Cardiac fibroblast (primary cell): Measurements from ENCODE around the gene LMX1B.

Experiments
- DNase-seq, 2 donors: peaks; one replicate each; pipeline versions ENCODE4 v3.0.0 to v3.0.0-alpha.2; 2010; ENCODE audit warnings: low read depth in 2 of 2
- H3K4me3 ChIP-seq, 2 donors: replicated peaks in 1 of 2; 1 replicate in 1 of 2; 2 replicates in 1 of 2; pipeline ENCODE4 v1.5.1; 2011; ENCODE audit warnings: low read depth in 2 of 2, low read length in 2 of 2, mild to moderate bottlenecking in 2 of 2, moderate library complexity in 1 of 2
- TF ChIP-seq, protein P1 (sequence below): IDR thresholded peaks from one replicate; pipeline ENCODE4 v1.5.1; 2011; ENCODE audit warnings: low read depth, mild to moderate bottlenecking, low read length, inconsistent platforms

Gene LMX1B

DNA sequence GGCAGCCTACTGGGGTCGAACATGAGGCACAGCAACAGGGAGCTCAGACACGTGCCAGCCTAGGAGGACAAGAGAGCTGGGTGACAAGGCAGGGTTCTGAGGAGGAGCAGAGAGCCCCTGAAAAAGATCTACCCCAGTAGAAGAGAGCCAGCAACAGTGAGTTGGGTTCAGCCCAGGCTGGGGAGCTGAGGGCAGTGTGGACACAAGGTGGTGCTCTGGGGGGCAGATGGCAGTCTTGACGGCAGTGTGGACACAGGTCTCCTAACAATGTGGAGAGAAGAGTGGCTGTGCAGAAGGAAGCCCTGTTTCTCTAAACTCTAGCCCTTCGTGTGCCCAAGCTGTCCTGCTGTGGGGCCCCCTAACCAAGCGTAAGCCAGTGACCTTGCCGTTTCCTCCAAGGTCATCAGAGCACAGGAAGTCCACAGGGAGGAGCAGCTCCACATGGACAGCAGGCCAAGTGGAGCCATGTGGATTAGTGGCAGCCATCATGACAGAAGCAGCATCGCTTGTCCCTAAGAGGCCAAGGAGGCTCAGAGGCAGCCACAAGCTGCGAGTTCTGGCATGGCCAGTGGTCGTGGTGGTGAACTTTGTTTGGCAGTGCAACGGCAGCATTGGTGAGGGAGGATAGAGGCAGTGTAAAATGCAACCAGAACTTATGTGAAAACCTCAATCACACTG is 25.1 kb upstream of the LMX1B start:
- H3K4me3 ChIP-seq, result no peak overlapping the region
- no peak for DNase-seq
- TF ChIP-seq, protein P1, sequence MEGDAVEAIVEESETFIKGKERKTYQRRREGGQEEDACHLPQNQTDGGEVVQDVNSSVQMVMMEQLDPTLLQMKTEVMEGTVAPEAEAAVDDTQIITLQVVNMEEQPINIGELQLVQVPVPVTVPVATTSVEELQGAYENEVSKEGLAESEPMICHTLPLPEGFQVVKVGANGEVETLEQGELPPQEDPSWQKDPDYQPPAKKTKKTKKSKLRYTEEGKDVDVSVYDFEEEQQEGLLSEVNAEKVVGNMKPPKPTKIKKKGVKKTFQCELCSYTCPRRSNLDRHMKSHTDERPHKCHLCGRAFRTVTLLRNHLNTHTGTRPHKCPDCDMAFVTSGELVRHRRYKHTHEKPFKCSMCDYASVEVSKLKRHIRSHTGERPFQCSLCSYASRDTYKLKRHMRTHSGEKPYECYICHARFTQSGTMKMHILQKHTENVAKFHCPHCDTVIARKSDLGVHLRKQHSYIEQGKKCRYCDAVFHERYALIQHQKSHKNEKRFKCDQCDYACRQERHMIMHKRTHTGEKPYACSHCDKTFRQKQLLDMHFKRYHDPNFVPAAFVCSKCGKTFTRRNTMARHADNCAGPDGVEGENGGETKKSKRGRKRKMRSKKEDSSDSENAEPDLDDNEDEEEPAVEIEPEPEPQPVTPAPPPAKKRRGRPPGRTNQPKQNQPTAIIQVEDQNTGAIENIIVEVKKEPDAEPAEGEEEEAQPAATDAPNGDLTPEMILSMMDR, result no peak

DNA sequence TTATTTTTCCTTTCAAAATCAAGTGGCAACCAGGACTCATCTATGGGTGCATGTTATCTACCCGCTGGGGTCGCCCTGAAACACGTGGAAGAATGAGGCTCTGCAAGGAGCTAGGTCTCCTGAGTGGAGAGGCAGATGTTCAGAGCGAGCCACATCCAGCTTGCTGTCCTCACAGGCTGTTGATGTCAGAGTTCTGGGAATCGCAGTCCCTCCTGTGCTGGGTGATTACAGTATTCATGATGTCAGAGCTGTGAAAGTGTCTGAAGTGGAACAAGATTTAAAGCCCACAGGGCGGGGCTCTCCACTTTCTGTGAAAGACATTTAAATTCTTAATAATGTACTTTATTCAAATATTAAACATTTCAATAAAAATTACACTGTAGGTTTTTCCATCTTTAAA is 24.4 kb upstream of the LMX1B start:
- DNase-seq, result no peak
- TF ChIP-seq, protein P1, result no peak
- no peak overlapping the region for H3K4me3 ChIP-seq

DNA sequence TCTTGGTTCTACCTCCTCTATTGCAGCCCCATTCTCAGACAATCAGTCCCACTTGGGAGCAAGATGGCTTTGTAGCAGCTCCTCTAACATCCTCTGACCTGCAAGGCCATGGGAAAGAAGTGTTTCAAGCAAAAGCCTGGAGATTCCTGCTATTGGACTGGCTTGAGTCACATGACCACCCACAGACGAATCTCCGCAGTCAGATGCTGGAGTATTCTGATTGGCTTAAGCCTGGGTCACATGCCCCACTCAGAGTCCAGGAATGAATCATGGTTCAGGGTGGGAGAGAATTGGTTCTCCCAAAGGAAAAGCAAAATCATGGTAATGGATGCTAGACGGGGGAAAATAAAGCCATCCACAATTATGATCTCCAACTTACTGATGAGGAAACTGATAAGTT is 22.6 kb upstream of the LMX1B start:
- TF ChIP-seq, protein P1, result no peak
- no peak for DNase-seq
- H3K4me3 ChIP-seq, result no peak overlapping the region

DNA sequence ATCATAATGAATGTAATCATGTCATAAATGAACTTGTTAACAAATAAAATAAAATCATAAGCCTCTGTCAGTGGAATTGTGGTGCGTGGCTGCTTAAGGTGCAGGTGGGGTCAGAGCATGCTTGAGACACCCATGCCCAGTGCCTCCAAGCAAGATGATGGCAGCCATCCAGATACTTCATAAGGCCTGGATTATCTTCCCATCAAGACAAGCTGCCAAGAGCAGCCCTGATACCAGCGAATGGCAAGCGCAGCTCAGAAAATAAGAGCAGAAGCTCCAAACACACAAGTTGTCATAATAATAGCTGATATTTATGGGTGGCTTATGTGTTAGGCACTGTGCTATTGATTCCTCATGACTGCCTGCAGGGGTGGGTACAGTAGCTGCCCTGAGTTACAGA is 21.8 kb upstream of the LMX1B start:
- DNase-seq, result no peak
- TF ChIP-seq, protein P1, result no peak

DNA sequence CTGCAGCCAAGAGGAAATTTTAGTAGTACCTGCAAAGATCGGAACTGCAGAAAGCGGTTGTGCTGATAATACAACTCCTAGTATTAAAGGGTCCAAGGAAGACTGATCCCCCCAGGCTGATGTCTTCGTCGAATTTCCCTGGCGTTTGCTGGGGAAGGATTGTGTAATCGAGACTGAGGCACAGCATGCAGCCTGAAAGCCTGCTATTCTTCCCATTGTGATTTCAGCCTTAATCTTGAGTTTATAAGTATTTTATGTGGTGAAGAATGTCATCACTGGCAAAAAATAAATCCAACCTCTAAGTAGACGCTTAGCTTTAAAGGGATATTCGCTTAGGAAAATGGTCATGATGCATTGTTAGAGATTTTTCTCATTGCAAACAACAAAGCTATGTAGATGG is 21.3 kb upstream of the LMX1B start:
- TF ChIP-seq, protein P1, result no peak
- DNase-seq, result no peak
- H3K4me3 ChIP-seq, result no peak overlapping the region

More for the DNA sequence above, 21.8 kb upstream of the LMX1B start:
- H3K4me3 ChIP-seq, result no peak overlapping the region

DNA sequence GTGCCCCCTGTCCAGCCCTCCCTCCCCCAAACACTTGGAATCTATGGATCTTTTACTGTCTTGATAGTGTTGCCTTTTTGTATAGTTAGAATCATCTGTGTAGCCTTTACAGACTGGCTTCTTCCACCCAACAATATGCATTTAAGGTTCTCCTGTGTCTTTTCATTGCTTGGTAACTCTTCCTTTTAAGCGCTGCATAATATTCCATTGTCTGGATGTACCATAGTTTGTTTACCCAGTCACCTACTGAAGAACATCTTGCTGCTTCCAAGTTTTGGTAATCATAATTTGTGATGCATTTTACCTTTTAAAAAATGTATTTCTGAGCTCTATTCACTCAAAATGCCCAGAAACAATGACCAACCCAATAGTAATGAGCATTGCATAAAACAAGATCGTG is 17.7 kb upstream of the LMX1B start:
- no peak overlapping the region for H3K4me3 ChIP-seq
- TF ChIP-seq, protein P1, result no peak
- DNase-seq, result no peak
